ENCODE measurements around the gene CFAP54.
"Not testable (repeated sequence)": the region's sequence is repeated elsewhere in the genome, so short reads cannot be mapped to it uniquely, and the experiment has no call there.

CFAP54 gene

GRCh38 chr12:96454396-96454795, 35.0 kb upstream of the CFAP54 start:
- Histone ChIP-seq H3K4me1 (ENCODE audit: insufficient read depth, poor library complexity, severe bottlenecking) (peaks cover 20% of the 10 kb centered on the region), H3K9me3 (ENCODE audit: severe bottlenecking) (peaks cover 3% of the 10 kb centered on the region), H3K36me3 (ENCODE audit: low read depth) (no peaks in the 10 kb centered on the region), H3K4me3 (ENCODE audit: severe bottlenecking) (no peak overlapping the region), H3K27me3 (ENCODE audit: insufficient read depth, poor library complexity, severe bottlenecking) (no peaks in the 10 kb centered on the region), H3K27ac (ENCODE audit: poor library complexity, severe bottlenecking) (peak overlapping the region; percentile 35)
- no peak for TF ChIP-seq CTCF (IDR thresholded peaks at IDR 0.05; ENCODE audit: poor library complexity, severe bottlenecking)
- ATAC-seq (ENCODE audit: low read depth) (peak; percentile 24; the same call in 1 of the 3 replicates), DNase-seq (ENCODE audit: low spot score) (no peak)

- no peak for ATAC-seq (ENCODE audit: low read depth)
- H3K27me3 ChIP-seq (ENCODE audit: insufficient read depth, poor library complexity, severe bottlenecking), result no peaks in the 10 kb centered on the region
- no peak for DNase-seq (ENCODE audit: low spot score)
- H3K27ac ChIP-seq (ENCODE audit: poor library complexity, severe bottlenecking), result peak overlapping the region; percentile 60
- H3K36me3 ChIP-seq (ENCODE audit: low read depth), result no peaks in the 10 kb centered on the region
- H3K4me1 ChIP-seq (ENCODE audit: insufficient read depth, poor library complexity, severe bottlenecking), result peaks cover 20% of the 10 kb centered on the region
- no peak for TF ChIP-seq CTCF (IDR thresholded peaks at IDR 0.05; ENCODE audit: poor library complexity, severe bottlenecking)
- H3K4me3 ChIP-seq (ENCODE audit: severe bottlenecking), result no peak overlapping the region
- H3K9me3 ChIP-seq (ENCODE audit: severe bottlenecking), result no peaks in the 10 kb centered on the region
Measured at GRCh38 chr12:96456265-96456974, 33.0 kb upstream of the CFAP54 start.

- Histone ChIP-seq H3K4me1 (ENCODE audit: insufficient read depth, poor library complexity, severe bottlenecking) (peaks cover 20% of the 10 kb centered on the region), H3K27me3 (ENCODE audit: insufficient read depth, poor library complexity, severe bottlenecking) (no peaks in the 10 kb centered on the region), H3K27ac (ENCODE audit: poor library complexity, severe bottlenecking) (peak overlapping the region; percentile 60), H3K4me3 (ENCODE audit: severe bottlenecking) (no peak overlapping the region), H3K36me3 (ENCODE audit: low read depth) (no peaks in the 10 kb centered on the region), H3K9me3 (ENCODE audit: severe bottlenecking) (no peaks in the 10 kb centered on the region)
- peak; percentile 95 for ATAC-seq (ENCODE audit: low read depth)
- DNase-seq (ENCODE audit: low spot score), result peak; percentile 64
- no peak for TF ChIP-seq CTCF (IDR thresholded peaks at IDR 0.05; ENCODE audit: poor library complexity, severe bottlenecking)
Measured at GRCh38 chr12:96457191-96457930, 32.0 kb upstream of the CFAP54 start.

- H3K27ac ChIP-seq (ENCODE audit: poor library complexity, severe bottlenecking); H3K27me3 ChIP-seq (ENCODE audit: insufficient read depth, poor library complexity, severe bottlenecking); H3K36me3 ChIP-seq (ENCODE audit: low read depth); DNase-seq (ENCODE audit: low spot score); ATAC-seq (ENCODE audit: low read depth); H3K4me3 ChIP-seq (ENCODE audit: severe bottlenecking); H3K9me3 ChIP-seq (ENCODE audit: severe bottlenecking): not testable (repeated sequence)
- peaks cover 16% of the 10 kb centered on the region for H3K4me1 ChIP-seq (ENCODE audit: insufficient read depth, poor library complexity, severe bottlenecking)
Measured at GRCh38 chr12:96459281-96459680, 30.1 kb upstream of the CFAP54 start.

- Histone ChIP-seq H3K4me1 (ENCODE audit: insufficient read depth, poor library complexity, severe bottlenecking) (peaks cover 11% of the 10 kb centered on the region), H3K9me3 (ENCODE audit: severe bottlenecking) (no peaks in the 10 kb centered on the region), H3K27ac (ENCODE audit: poor library complexity, severe bottlenecking) (no peak overlapping the region), H3K4me3 (ENCODE audit: severe bottlenecking) (no peak overlapping the region), H3K36me3 (ENCODE audit: low read depth) (no peaks in the 10 kb centered on the region), H3K27me3 (ENCODE audit: insufficient read depth, poor library complexity, severe bottlenecking) (no peaks in the 10 kb centered on the region)
- no peak for TF ChIP-seq CTCF (IDR thresholded peaks at IDR 0.05; ENCODE audit: poor library complexity, severe bottlenecking)
- no peak for DNase-seq (ENCODE audit: low spot score)
- ATAC-seq (ENCODE audit: low read depth), result no peak
Measured at GRCh38 chr12:96462571-96463280, 26.7 kb upstream of the CFAP54 start.
